Calu3 (cell line): ENCODE data around the gene TMEM143. TPM values are rescaled to one million over a fixed set of nuclear protein-coding genes. Genes with fewer than 3 reads are reported as not detected.
"Not testable (repeated sequence)": the region's sequence is repeated elsewhere in the genome, so short reads cannot be mapped to it uniquely, and the experiment has no call there.

ENCODE experiments used
- BruUV-seq: library from RNA; stranded (reverse); fragments of 400-500 nt; replicated peaks from 2 replicates; lab custom pipeline; 2021; lab: Mats Ljungman, UMichigan
- CTCF ChIA-PET: fragments of 300-600 bp; sonication (Branson Sonifier 250); formaldehyde crosslinking; loops from one replicate; lab custom pipeline; 2022; ENCODE audit warnings: antibody characterized with exemption; lab: Charles Lee
- DNase-seq: peaks from one replicate; pipeline ENCODE4 v3.0.0; 2022
- H3K27ac Mint-ChIP-seq: one replicate; pipeline ENCODE4 v1.8.0; 2022; ENCODE audit warnings: mixed read lengths; ENCODE audit not compliant: unreplicated experiment
- H3K27me3 Mint-ChIP-seq: one replicate; pipeline ENCODE4 v1.8.0; 2022; ENCODE audit warnings: mixed read lengths; ENCODE audit not compliant: unreplicated experiment
- H3K36me3 Mint-ChIP-seq: one replicate; pipeline ENCODE4 v1.8.0; 2022; ENCODE audit warnings: mild to moderate bottlenecking, moderate library complexity, mixed read lengths; ENCODE audit not compliant: insufficient read depth, unreplicated experiment
- H3K4me1 Mint-ChIP-seq: one replicate; pipeline ENCODE4 v1.8.0; 2022; ENCODE audit warnings: mild to moderate bottlenecking, low read depth, mixed read lengths; ENCODE audit not compliant: unreplicated experiment
- H3K4me3 Mint-ChIP-seq: one replicate; pipeline ENCODE4 v1.8.0; 2022; ENCODE audit warnings: mild to moderate bottlenecking, low read depth, moderate library complexity, mixed read lengths; ENCODE audit not compliant: unreplicated experiment
- H3K9me3 Mint-ChIP-seq: one replicate; pipeline ENCODE4 v1.8.0; 2022; ENCODE audit warnings: low read depth, mixed read lengths; ENCODE audit not compliant: unreplicated experiment
- intact Hi-C: fragments of 100-400 bp; cut with micrococcal nuclease; formaldehyde crosslinking; loops from one replicate; pipeline ENCODE4 v1.10.0; 2022; ENCODE audit not compliant: unreplicated experiment
- total RNA-seq: library from RNA; stranded (reverse); gene quantifications from 2 replicates; pipeline ENCODE4 v1.2.3, GENCODE V29; 2022
- TF ChIP-seq, protein P1 (sequence below): fragments of 200-600 bp; IDR thresholded peaks from one replicate; pipeline ENCODE4 v1.8.0; 2022; ENCODE audit warnings: antibody characterized with exemption; ENCODE audit not compliant: unreplicated experiment

The TMEM143 gene
- total RNA-seq, 1 experiment from 2014 or later: 10.4 TPM

DNA sequence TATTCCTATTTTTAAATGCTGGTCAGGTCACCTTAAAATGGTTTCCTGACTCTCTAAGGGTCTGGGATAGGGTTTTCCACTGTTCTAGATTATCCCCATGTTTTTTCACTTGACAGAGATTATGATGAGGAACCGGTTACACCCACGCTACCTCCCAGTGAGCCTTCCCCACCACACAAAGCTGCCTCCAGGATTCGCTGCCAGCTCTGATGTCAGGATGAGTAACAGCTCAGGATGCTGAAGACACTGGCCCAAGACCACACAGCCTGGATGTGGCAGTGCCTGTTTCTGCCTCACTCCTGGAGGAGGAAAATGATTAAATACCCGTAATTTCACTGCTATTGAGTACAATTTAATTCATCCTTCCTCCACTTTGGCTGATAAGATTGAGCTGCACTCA is 70.9 kb downstream of the TMEM143 start:
- H3K4me3 Mint-ChIP-seq: no peak overlapping the region
- no TSS peak for BruUV-seq
- no peaks in the 10 kb centered on the region for H3K9me3 Mint-ChIP-seq
- H3K4me1 Mint-ChIP-seq: no peaks in the 10 kb centered on the region
- H3K27ac Mint-ChIP-seq: no peak overlapping the region
- peaks cover 6% of the 10 kb centered on the region for H3K36me3 Mint-ChIP-seq
- CTCF ChIA-PET: interaction anchor here (0.5 to 1.1 kb wide), 2 partner anchors 249 to 304 kb away, joined by 3 read pairs; partner anchors contain the start of gene CABP5
- intact Hi-C loops: no loop called here
- peaks cover 22% of the 10 kb centered on the region for H3K27me3 Mint-ChIP-seq
- TF ChIP-seq, protein P1, sequence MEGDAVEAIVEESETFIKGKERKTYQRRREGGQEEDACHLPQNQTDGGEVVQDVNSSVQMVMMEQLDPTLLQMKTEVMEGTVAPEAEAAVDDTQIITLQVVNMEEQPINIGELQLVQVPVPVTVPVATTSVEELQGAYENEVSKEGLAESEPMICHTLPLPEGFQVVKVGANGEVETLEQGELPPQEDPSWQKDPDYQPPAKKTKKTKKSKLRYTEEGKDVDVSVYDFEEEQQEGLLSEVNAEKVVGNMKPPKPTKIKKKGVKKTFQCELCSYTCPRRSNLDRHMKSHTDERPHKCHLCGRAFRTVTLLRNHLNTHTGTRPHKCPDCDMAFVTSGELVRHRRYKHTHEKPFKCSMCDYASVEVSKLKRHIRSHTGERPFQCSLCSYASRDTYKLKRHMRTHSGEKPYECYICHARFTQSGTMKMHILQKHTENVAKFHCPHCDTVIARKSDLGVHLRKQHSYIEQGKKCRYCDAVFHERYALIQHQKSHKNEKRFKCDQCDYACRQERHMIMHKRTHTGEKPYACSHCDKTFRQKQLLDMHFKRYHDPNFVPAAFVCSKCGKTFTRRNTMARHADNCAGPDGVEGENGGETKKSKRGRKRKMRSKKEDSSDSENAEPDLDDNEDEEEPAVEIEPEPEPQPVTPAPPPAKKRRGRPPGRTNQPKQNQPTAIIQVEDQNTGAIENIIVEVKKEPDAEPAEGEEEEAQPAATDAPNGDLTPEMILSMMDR: no peak
- no peak for DNase-seq

DNA sequence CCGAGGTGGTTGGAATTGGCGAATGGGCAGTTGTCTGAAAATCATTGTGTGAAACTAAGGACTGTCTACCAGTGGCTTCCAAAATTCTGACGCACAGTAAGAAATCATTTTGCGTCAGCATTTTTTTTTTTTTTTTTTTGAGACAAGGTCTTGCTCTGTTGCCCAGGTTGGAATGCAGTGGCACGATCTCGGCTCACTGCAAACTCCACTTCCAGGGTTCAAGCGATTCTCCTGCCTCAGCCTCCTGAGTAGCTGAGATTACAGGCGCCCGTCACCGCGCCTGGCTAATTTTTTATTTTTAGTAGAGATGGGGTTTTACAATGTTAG is 72.3 kb downstream of the TMEM143 start:
- Mint-ChIP-seq H3K4me3 (peak overlapping the region; percentile 70), H3K27me3 (peaks cover 18% of the 10 kb centered on the region)
- H3K9me3 Mint-ChIP-seq, DNase-seq, H3K27ac Mint-ChIP-seq, H3K4me1 Mint-ChIP-seq, H3K36me3 Mint-ChIP-seq, BruUV-seq: not testable (repeated sequence)
- CTCF ChIA-PET: interaction anchor here (0.7 to 1.4 kb wide), 3 partner anchors 18 to 27 kb away, joined by 3 to 4 read pairs (median 3); no protein-coding TSS in a partner anchor
- intact Hi-C loops: loop anchor here (1.0 kb wide), 1 partner anchor 24 kb away; no protein-coding TSS in a partner anchor

DNA sequence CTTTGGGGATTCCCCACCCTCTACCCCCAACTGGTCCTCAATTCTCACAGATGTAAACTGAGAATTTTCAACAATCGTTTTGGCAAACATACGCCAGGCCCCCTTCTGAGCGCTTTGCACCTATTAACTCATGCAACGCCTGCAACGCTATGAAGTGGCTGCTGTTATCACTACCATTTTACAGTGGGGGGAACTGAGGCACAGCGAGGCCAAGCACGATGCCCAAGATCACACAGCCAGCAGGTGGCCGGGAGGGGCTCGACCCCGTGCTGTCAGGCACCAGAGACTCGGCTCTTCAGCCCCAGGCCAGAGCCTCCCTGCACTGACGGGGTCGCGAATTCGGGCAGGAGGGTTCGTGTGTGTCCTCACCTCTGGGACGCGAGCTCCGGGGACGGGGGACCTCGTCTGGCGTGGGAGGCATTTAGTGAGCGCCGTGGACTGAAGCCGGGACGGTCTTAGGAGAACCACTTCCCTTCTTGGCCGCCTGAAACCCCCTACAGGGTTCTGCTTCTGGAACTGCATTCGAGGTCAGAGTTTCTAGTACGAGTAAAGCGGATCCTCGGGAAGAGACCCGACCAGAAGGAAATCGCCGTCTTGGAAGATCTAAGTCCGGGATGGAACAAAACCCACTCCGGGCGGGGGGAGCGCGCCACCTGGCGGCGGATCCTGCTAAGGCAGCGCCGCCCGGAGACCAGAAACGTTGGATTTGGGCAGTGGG is 72.8 kb downstream of the TMEM143 start:
- peaks cover 18% of the 10 kb centered on the region for H3K27me3 Mint-ChIP-seq

DNA sequence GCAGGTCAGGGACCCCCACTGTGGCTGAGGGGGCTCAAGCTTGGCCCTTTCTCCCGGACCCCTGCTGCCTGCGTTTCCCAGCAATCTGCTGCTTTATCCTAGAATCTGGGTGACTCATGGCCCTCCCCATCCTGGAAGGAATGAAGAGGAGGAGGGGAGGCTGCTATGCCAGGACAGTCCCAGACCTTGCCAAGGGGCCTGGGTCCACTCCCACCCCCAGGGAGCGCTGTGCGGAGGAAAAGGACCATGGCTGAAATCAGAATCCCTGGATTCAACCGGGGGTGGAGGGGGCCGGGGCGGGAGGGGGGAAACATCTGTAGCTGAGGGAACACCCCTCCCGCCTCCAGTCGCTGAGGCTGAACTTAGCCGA is 73.4 kb downstream of the TMEM143 start:
- DNase-seq: no peak
- TF ChIP-seq, protein P1: no peak
- H3K9me3 Mint-ChIP-seq: peaks cover 10% of the 10 kb centered on the region
- H3K36me3 Mint-ChIP-seq: peaks cover 6% of the 10 kb centered on the region
- intact Hi-C loops: no loop called here
- H3K4me3 Mint-ChIP-seq: peak overlapping the region; percentile 70
- CTCF ChIA-PET: interaction anchor here (0.6 to 1.4 kb wide), 3 partner anchors 17 to 303 kb away, joined by 3 to 5 read pairs (median 4); no protein-coding TSS in a partner anchor
- H3K27ac Mint-ChIP-seq: no peak overlapping the region
- no TSS peak for BruUV-seq
- no peaks in the 10 kb centered on the region for H3K4me1 Mint-ChIP-seq
- H3K27me3 Mint-ChIP-seq: peaks cover 15% of the 10 kb centered on the region

More for the DNA sequence above, 72.8 kb downstream of the TMEM143 start:
- BruUV-seq: no TSS peak
- H3K4me1 Mint-ChIP-seq: no peaks in the 10 kb centered on the region
- peak; percentile 87 for DNase-seq
- intact Hi-C loops: loop anchor here (1.0 kb wide), 1 partner anchor 24 kb away; no protein-coding TSS in a partner anchor
- TF ChIP-seq, protein P1: peak; percentile 92
- H3K4me3 Mint-ChIP-seq: peak overlapping the region; percentile 70
- H3K36me3 Mint-ChIP-seq: peaks cover 6% of the 10 kb centered on the region
- H3K9me3 Mint-ChIP-seq: peaks cover 8% of the 10 kb centered on the region
- CTCF ChIA-PET: interaction anchor here (0.6 to 1.4 kb wide), 3 partner anchors 18 to 304 kb away, joined by 3 to 5 read pairs (median 4); no protein-coding TSS in a partner anchor
- no peak overlapping the region for H3K27ac Mint-ChIP-seq
